ENCODE measurements around the gene PID1.

- no peak for TF ChIP-seq TAF1 (IDR thresholded peaks at IDR 0.05; ENCODE audit: low read depth, low read length)
- TF ChIP-seq POLR2A (IDR thresholded peaks at IDR 0.05; ENCODE audit: low read depth, low read length), result no peak
These were observed 10.0 kb downstream of the PID1 start for GRCh38 chr2:229261076-229261475.

Data from GM12891 (cell line).